Mammary epithelial cell (primary cell): ENCODE data around the gene FRMD5.

Source experiments
- CTCF ChIP-seq, 2 donors: IDR thresholded peaks in 1 of 2; conservative IDR thresholded peaks in 1 of 2; 2 replicates each; pipeline ENCODE4 v1.5.1; 2011 to 2012; ENCODE audit warnings: inconsistent platforms in 2 of 2, low read length in 2 of 2, mild to moderate bottlenecking in 2 of 2, control low read depth in 1 of 2, low read depth in 1 of 2; ENCODE audit not compliant: insufficient read depth in 1 of 2; ENCODE audit errors: extremely low read depth in 1 of 2
- EZH2 ChIP-seq: IDR thresholded peaks from 2 replicates; pipeline ENCODE4 v1.6.1; 2012; ENCODE audit warnings: low read length, inconsistent platforms, borderline replicate concordance

- TF ChIP-seq CTCF (conservative IDR thresholded peaks at IDR 0.05 in 1 of 2, IDR thresholded peaks at IDR 0.05 in 1 of 2; ENCODE audit: extremely low read depth in 1 of 2, insufficient read depth in 1 of 2, low read depth in 1 of 2, low read length in 2 of 2) (no peak), EZH2 (no peak)
Observed at GRCh38 chr15:44144184-44144583, 50.9 kb downstream of the FRMD5 start.
